B cell (primary cell): ENCODE measurements around the gene ATXN7L2.

Source experiments
- CTCF ChIP-seq: fragments of 200-600 bp; IDR thresholded peaks from one replicate; pipeline ENCODE4 v1.8.0; 2022; ENCODE audit warnings: antibody characterized with exemption, mild to moderate bottlenecking
- EZH2 ChIP-seq: IDR thresholded peaks from 2 replicates; pipeline ENCODE4 v1.6.1; 2012; ENCODE audit warnings: borderline replicate concordance, low read depth, mild to moderate bottlenecking, moderate library complexity, low read length; ENCODE audit not compliant: insufficient read depth, poor library complexity, severe bottlenecking

DNA sequence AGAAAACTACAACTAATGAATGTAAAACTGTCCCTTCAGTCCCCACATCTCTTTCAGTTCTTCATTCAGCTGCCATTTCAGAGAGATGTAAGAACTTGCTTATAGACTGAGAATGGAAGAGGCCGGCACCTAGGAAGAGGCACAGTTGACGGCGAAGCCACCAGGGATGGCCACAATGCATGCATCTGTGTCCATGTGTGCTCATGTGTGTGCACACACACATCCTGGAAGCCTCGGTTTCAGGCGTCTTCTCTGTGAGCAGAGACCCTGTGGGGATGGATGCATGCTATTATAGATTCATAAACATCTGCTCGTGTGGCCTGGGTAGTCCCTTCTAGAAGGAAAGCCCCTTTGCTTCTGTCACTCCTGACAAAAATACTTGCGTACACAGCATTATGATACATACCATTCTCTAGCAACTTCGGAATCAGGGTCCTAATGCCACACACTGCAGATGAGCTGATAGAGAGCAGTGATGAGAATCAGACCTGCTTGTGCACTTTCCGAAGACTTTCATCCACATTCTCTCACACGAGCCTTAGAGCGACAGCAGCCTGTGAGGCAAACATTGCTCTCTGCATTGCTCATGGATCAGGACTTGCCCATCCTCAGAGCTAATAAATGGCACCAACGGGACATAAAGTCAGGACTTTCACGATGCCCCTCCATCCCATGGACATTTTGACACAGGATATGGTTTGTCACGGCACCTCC is 43.5 kb downstream of the ATXN7L2 start:
- TF ChIP-seq EZH2 (no peak), CTCF (no peak)
